HG02870 (cell line): ENCODE results near the gene SRCAP.

Experiments used
- ATAC-seq: cut with Tn5 transposase; IDR thresholded peaks from one replicate; pipeline ENCODE4 v1.9.1; 2021; ENCODE audit warnings: mild to moderate bottlenecking, moderate library complexity; ENCODE audit not compliant: unreplicated experiment

Gene SRCAP

GRCh38 chr16:30769379-30770089 lies 70.6 kb downstream of the SRCAP start:
- no peak for ATAC-seq

- ATAC-seq = no peak
These were observed 72.8 kb downstream of the SRCAP start for GRCh38 chr16:30771726-30772125.

- ATAC-seq = no peak
These were observed 74.9 kb downstream of the SRCAP start for GRCh38 chr16:30773826-30774225.

- ATAC-seq = no peak
These were observed 75.6 kb downstream of the SRCAP start for GRCh38 chr16:30774367-30775130.

- ATAC-seq = no peak
These were observed 76.1 kb downstream of the SRCAP start for GRCh38 chr16:30775131-30775391.

GRCh38 chr16:30775392-30776188 lies 76.6 kb downstream of the SRCAP start:
- ATAC-seq = peak; percentile 64

GRCh38 chr16:30777591-30778297 lies 78.8 kb downstream of the SRCAP start:
- ATAC-seq = no peak

GRCh38 chr16:30778549-30779244 lies 79.7 kb downstream of the SRCAP start:
- no peak for ATAC-seq

GRCh38 chr16:30779596-30779995 lies 80.6 kb downstream of the SRCAP start:
- ATAC-seq = no peak

- no peak for ATAC-seq
These were observed 81.0 kb downstream of the SRCAP start for GRCh38 chr16:30780021-30780420.

GRCh38 chr16:30780549-30780948 lies 81.6 kb downstream of the SRCAP start:
- ATAC-seq = no peak

- ATAC-seq = no peak
These were observed 83.7 kb downstream of the SRCAP start for GRCh38 chr16:30782486-30783279.

- no peak for ATAC-seq
These were observed 84.5 kb downstream of the SRCAP start for GRCh38 chr16:30783280-30784109.

GRCh38 chr16:30784215-30784614 lies 85.2 kb downstream of the SRCAP start:
- ATAC-seq = no peak

GRCh38 chr16:30785126-30786106 lies 86.4 kb downstream of the SRCAP start:
- ATAC-seq = no peak

- no peak for ATAC-seq
These were observed 87.4 kb downstream of the SRCAP start for GRCh38 chr16:30786115-30786935.
